IPS DF 6.9 (cell line): Measurements from ENCODE around the gene C17orf107.
"Not testable (repeated sequence)": the region's sequence is repeated elsewhere in the genome, so short reads cannot be mapped to it uniquely, and the experiment has no call there.

Source experiments
- DNase-seq: peaks from one replicate; pipeline ENCODE4 v3.0.0-alpha.2; 2013; ENCODE audit warnings: low read depth, low spot score
- H3K27ac ChIP-seq: one replicate; pipeline ENCODE4 v1.5.1; 2013; ENCODE audit warnings: low read length, control low read depth
- H3K27me3 ChIP-seq: 2 replicates; pipeline ENCODE4 v1.6.1; 2013; ENCODE audit warnings: mild to moderate bottlenecking, low read length; ENCODE audit not compliant: control insufficient read depth, insufficient read depth
- H3K36me3 ChIP-seq: 2 replicates; pipeline ENCODE4 v1.6.1; 2013; ENCODE audit warnings: low read length; ENCODE audit not compliant: control insufficient read depth, insufficient read depth
- H3K4me1 ChIP-seq: 2 replicates; pipeline ENCODE4 v1.6.1; 2013; ENCODE audit warnings: low read length; ENCODE audit not compliant: control insufficient read depth, insufficient read depth
- H3K4me3 ChIP-seq: 2 replicates; pipeline ENCODE4 v1.5.1; 2013; ENCODE audit warnings: mild to moderate bottlenecking, low read length
- H3K9me3 ChIP-seq: 2 replicates; pipeline ENCODE4 v1.6.1; 2013; ENCODE audit warnings: low read length, inconsistent platforms; ENCODE audit not compliant: control insufficient read depth, insufficient read depth
- WGBS: extraction: QIAGEN DNeasy Blood & Tissue Kit; methylation state at CpG from one replicate; pipeline ENCODE4 v1.1.7; 2013; ENCODE audit warnings: mixed read lengths, missing lambda C conversion rate; ENCODE audit not compliant: insufficient read length, insufficient coverage; 5-methylcytosine and 5-hydroxymethylcytosine counted together

C17orf107 gene

DNA sequence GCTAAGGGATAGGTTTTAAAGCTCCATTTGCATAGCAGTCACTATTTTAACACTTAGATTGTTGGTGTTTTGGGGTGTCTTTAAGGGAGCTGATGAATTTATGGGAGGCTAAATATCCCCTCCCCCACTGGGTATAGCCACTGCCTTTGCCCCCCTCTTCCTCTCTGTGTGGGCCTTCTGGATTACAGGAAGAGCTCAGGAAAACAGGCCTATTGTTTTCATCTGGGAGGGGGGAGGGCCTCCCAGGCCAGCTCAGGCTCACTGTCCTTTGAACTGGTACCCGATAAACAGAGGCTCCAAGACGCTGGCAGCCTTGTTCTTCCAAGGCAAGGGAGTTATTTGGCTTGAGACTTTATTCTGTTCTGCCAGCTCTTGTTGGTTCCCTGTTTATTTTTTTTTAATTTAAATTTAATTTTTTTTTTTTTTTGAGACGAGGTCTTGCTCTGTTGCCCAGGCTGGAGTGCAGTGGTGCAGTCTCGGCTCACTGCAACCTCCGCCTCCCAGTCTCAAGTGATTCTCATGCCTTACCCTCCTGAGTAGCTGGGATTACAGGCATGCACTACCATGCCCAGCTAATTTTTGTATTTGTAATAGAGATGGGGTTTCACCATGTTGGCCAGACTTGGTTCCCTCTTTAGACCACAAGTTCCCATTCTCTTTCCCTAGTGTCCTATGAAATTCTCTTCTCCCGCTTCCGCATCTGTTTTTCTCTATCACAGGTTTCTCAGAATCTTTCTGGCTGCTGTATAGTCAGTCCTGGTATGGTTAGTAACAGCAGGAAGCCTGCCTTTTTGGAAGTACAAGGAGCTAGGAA, 41.1 kb upstream of the C17orf107 start:
- H3K9me3 ChIP-seq, result no peaks in the 10 kb centered on the region
- no peak for DNase-seq
- no peaks in the 10 kb centered on the region for H3K36me3 ChIP-seq
- H3K4me1 ChIP-seq, result peaks cover 15% of the 10 kb centered on the region
- H3K27ac ChIP-seq, result no peak overlapping the region
- WGBS, result no CpG with 5 or more reads among the region's 7 CpGs
- H3K4me3 ChIP-seq, result no peak overlapping the region
- H3K27me3 ChIP-seq, result no peaks in the 10 kb centered on the region

DNA sequence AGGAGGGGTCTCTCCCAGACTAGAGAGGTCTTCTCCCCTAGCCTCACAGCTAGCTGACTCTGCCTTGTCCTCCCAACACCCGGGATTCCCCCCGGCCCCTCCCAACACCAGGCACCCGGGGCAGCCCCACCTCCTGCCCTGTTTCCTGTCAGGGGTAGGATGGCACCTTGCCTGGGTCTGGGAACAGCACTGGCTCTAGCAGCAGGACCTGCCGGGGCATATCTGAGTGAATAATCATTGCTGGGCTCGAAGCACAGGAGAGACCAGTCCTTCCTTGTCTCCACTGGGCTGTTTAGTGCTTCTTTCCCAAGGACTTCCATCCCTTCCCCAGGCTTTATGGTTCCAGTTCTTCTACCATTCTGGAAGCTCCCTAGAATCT, 40.5 kb upstream of the C17orf107 start:
- no peak for DNase-seq
- Histone ChIP-seq H3K9me3 (no peaks in the 10 kb centered on the region), H3K36me3 (no peaks in the 10 kb centered on the region), H3K4me1 (peaks cover 12% of the 10 kb centered on the region), H3K27me3 (no peaks in the 10 kb centered on the region), H3K4me3 (no peak overlapping the region), H3K27ac (no peak overlapping the region)
- no CpG with 5 or more reads among the region's 5 CpGs for WGBS

DNA sequence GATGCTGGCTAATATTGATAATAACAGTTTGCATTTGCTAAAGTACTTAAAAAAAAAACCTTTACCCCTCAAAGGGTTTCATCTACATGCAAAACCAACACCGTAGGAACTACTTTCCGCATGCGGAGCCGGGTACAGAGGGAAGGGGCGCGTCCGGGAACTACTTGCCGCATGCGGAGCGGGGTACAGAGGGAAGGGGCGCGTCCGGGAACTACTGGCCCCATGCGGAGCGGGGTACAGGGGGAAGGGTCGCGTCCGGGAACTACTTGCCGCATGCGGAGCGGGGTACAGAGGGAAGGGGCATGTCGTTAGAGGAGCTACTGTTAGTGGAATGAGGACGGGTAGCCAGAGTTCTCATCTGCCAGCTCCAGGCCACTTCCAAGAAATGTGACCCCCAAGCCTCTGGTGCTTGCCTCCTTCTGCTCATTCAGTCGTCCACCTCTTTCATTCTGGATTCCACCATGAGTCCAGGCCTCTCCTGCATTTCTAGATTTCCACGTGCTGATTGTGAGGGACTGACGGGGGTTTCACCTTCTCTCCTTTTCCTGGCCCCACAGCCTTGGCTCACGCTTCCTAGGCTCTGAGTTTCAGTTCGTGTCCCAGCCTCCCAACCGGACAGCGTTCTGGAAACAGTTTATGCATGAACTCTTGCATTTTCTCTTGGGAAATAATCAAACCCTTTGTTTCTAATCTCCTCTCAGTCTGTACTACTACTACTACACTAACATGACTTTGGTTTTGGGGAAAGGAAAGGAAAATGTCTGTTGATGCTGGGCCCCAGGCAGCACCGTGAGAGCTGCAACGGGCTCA, 39.3 kb upstream of the C17orf107 start:
- H3K36me3 ChIP-seq, result no peaks in the 10 kb centered on the region
- H3K27me3 ChIP-seq, result no peaks in the 10 kb centered on the region
- peaks cover 12% of the 10 kb centered on the region for H3K4me1 ChIP-seq
- no peak overlapping the region for H3K4me3 ChIP-seq
- no CpG with 5 or more reads among the region's 32 CpGs for WGBS
- H3K9me3 ChIP-seq, result no peaks in the 10 kb centered on the region
- DNase-seq, result no peak
- no peak overlapping the region for H3K27ac ChIP-seq

DNA sequence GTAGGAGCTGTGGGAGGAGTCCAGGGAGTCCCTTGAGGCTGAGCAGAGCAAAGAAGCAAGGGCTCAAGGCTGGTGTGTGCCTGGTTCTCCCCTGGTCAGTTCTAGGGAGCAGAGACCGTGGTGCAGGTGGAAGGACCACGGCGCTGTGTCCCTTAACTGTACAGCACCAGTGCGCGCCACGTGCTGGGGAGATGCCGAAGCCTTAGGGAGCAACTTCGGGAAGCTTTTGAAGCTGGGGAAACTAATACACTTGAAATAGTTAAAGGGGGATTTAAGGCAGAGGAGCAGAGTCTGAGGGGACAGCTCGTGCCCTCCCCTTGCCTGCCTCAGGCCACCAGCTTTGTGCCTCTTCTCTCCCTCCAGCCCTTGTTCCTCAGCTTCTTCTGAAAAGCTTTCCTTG, 38.7 kb upstream of the C17orf107 start:
- H3K36me3 ChIP-seq, result no peaks in the 10 kb centered on the region

DNA sequence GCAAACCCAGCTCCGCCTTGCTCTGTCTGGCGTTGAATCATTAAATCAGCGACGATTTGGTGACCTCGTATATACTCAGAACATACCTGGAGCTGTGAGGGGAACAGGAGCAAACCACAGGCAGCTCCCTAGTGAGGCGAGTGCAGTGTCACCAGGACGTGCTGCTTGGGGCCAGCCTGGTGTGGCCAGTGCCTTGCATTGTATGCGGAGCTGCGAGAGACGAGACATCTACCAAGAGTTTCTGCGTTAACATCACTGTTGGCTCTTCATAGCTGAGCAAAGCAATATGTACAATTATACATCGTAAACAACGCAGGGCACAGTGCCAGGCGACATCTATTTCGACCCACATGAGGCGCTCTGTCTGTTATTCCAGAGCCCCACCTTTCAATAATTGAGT, 38.3 kb upstream of the C17orf107 start:
- Histone ChIP-seq H3K9me3 (no peaks in the 10 kb centered on the region), H3K4me1 (peaks cover 12% of the 10 kb centered on the region), H3K4me3 (no peak overlapping the region), H3K36me3 (no peaks in the 10 kb centered on the region), H3K27ac (no peak overlapping the region), H3K27me3 (no peaks in the 10 kb centered on the region)
- WGBS, result no CpG with 5 or more reads among the region's 16 CpGs
- DNase-seq, result no peak

More for the DNA sequence above, 38.7 kb upstream of the C17orf107 start:
- DNase-seq, result no peak
- Histone ChIP-seq H3K9me3 (no peaks in the 10 kb centered on the region), H3K27ac (no peak overlapping the region), H3K4me1 (peaks cover 12% of the 10 kb centered on the region), H3K27me3 (no peaks in the 10 kb centered on the region), H3K4me3 (no peak overlapping the region)
- whole genome bisulfite sequencing, result no CpG with 5 or more reads among the region's 9 CpGs

DNA sequence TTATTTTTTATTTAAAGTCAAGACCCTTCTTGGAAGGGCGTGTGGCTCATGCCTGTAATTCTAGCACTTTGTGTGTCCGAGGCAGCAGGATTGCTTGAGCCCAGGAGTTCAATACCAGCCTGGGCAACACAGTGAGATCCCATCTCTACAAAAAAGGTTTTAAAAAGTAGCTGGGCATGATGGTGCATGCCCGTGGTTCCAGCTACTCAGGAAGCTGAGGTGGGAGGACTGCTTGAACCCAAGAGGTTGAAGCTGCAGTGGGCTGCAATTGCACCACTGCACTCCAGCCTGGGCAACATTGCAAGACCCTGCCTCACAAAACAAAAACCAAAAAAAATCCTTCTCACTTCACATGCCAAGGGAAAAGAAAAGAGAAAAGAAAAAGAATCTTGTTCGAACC, 36.6 kb upstream of the C17orf107 start:
- no peak overlapping the region for H3K27ac ChIP-seq
- H3K27me3 ChIP-seq, result no peaks in the 10 kb centered on the region
- WGBS, result no CpG with 5 or more reads among the region's 4 CpGs
- DNase-seq, result no peak
- H3K9me3 ChIP-seq, result no peaks in the 10 kb centered on the region
- H3K36me3 ChIP-seq, result no peaks in the 10 kb centered on the region
- H3K4me3 ChIP-seq, result no peak overlapping the region
- H3K4me1 ChIP-seq, result peaks cover 10% of the 10 kb centered on the region

DNA sequence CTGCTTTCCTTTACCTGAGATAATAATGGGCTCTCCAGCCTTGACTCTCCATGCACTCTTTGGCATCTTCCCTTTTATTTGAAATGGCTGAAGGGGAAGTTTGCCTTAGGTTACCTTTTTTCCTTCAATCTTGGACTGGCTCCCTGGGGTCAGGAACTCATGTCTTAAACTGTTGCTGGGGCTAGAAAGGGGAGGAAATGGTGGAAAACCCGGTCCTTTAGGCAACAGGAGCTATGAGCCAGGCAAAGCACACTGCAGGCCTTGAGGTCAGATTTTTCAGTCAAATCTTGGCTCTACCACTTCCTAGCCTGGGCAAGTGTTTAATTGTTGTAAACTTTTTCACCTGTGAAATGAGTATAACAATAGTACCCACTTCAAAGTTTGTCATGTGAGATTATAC, 36.0 kb upstream of the C17orf107 start:
- Histone ChIP-seq H3K27me3 (no peaks in the 10 kb centered on the region), H3K27ac (no peak overlapping the region), H3K9me3 (no peaks in the 10 kb centered on the region), H3K4me1 (peaks cover 8% of the 10 kb centered on the region), H3K4me3 (no peak overlapping the region), H3K36me3 (no peaks in the 10 kb centered on the region)
- no peak for DNase-seq
- no CpG with 5 or more reads among the region's 1 CpG for WGBS

DNA sequence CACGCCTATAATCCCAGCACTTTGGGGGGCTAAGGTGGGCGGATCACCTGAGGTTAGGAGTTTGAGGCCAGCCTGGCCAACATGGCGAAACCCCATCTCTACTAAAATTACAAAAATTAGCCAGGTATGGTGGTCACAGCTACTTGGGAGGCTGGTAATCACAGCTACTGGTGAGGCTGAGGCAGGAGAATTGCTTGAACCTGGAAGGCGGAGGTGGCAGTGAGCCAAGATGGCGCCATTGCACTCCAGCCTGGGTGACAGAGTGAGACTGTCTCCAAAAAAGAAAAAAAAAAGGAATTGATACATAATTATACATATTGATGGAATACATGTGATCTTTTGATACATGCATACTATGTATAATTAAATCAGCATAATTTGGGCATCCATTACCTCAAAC, 31.8 kb upstream of the C17orf107 start:
- WGBS, result no CpG with 5 or more reads among the region's 5 CpGs
- not testable (repeated sequence) for H3K27me3 ChIP-seq, DNase-seq, H3K9me3 ChIP-seq, H3K27ac ChIP-seq, H3K4me1 ChIP-seq, H3K36me3 ChIP-seq, H3K4me3 ChIP-seq

DNA sequence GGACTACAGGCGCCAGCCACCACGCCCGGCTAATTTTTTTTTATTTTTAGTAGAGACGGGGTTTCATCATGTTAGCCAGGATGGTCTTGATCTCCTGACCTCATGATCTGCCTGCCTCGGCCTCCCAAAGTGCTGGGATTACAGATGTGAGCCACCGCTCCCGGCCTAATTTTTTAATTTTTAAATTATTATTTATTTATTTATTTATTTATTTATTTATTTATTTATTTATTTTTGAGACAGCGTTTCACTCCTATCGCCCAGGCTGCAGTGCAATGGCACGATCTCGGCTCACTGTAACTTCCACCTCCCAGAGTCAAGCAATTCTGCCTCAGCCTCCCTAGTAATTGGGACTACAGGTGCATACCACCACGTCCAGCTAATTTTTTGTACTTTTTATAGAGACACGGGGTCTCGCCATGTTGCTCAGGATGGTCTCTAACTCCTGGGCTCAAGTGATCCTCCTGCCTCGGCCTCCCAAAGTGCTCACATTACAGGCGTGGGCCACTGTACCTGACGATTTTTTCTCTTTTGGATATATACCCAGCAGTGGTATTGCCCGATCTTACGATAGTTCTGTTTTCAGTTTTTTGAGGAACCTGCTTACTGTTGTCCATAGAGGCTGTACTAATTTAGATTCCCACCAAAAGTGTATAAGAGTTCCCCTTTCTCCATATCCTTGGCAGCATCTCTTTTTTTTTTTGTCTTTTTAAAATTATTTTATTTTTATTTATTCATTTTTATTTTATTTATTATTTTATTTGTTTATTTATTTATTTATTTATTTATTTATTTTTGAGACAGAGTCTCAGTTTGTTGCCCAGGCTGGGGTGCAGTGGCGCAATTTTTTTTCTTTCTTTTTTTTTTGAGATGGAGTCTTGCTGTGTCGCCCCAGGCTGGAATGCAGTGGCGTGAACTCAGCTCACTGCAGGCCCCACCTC, 30.0 kb upstream of the C17orf107 start:
- not testable (repeated sequence) for H3K4me1 ChIP-seq, DNase-seq, H3K4me3 ChIP-seq, H3K27ac ChIP-seq, H3K27me3 ChIP-seq, H3K9me3 ChIP-seq, H3K36me3 ChIP-seq
- WGBS, result no CpG with 5 or more reads among the region's 22 CpGs

DNA sequence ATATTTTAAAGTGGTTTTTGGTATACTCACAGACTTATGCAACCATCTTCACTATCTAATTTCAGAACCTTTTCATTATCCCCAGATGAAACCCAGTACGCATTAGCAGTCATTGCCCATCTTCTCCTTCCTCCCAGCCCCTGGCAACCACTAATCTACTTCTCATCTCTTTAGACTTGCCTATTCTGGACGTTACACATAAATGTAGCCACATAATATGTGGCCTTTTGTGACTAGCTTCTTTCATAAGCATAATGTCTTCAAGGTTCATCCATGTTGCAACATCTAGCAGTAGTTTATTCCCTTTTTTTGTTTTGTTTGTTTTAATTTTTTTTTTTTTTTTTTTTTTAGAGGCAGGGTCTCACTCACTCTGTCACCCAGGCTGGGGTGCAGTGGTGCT, 28.5 kb upstream of the C17orf107 start:
- Histone ChIP-seq H3K4me1 (no peaks in the 10 kb centered on the region), H3K9me3 (no peaks in the 10 kb centered on the region), H3K27me3 (no peaks in the 10 kb centered on the region), H3K4me3 (no peak overlapping the region), H3K36me3 (no peaks in the 10 kb centered on the region), H3K27ac (no peak overlapping the region)
- no CpG with 5 or more reads among the region's 2 CpGs for WGBS
- no peak for DNase-seq
